ENCODE results near the gene RPH3AL. TPM values are rescaled to one million over a fixed set of nuclear protein-coding genes. Genes with fewer than 3 reads are reported as not detected.

Gene RPH3AL
- total RNA-seq, 1 experiment from 2014 or later: 26.0 TPM

DNA sequence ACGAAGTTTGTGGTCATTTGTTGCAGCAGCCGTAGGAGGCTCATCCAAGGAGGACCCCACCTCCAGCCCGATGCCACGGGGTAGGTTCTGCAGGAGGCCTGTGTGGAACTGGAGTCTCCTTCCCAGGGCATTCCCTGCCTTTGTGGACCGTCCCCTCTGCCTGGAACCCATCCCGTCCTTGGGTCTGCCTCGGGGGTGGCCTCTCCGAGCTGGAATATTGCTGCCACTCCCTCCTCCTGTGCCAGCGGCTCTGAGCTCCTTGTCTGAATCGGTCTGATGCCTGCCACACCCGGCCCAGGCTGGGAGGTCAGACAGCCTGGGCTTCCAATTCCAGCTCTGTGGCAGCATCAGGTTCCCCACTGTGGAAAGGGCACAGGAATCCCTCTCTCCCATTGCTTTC, 189.9 kb downstream of the RPH3AL start:
- CTCF ChIA-PET: no interaction called here
- POLR2A ChIA-PET (ENCODE audit: unreplicated experiment): no interaction called here

More for the DNA sequence above, 189.9 kb downstream of the RPH3AL start:
- no peak for DNase-seq
- H3K9me2 ChIP-seq (ENCODE audit: insufficient read depth): no peaks in the 10 kb centered on the region
- H3K9me3 ChIP-seq (ENCODE audit: insufficient read depth, low read depth): no peaks in the 10 kb centered on the region
- no peaks in the 10 kb centered on the region for H3K36me3 ChIP-seq (ENCODE audit: low read depth)
- H3K4me3 ChIP-seq: no peak overlapping the region
- H3K27me3 ChIP-seq (ENCODE audit: insufficient read depth, low read depth): peaks cover 19% of the 10 kb centered on the region
- H3K27ac ChIP-seq: no peak overlapping the region
- no peaks in the 10 kb centered on the region for H3K4me1 ChIP-seq (replicated peaks; ENCODE audit: insufficient read depth)
- no peaks in the 10 kb centered on the region for H3K79me2 ChIP-seq (ENCODE audit: low read depth)
- H3K4me2 ChIP-seq: no peak overlapping the region
- TF ChIP-seq, protein P1, sequence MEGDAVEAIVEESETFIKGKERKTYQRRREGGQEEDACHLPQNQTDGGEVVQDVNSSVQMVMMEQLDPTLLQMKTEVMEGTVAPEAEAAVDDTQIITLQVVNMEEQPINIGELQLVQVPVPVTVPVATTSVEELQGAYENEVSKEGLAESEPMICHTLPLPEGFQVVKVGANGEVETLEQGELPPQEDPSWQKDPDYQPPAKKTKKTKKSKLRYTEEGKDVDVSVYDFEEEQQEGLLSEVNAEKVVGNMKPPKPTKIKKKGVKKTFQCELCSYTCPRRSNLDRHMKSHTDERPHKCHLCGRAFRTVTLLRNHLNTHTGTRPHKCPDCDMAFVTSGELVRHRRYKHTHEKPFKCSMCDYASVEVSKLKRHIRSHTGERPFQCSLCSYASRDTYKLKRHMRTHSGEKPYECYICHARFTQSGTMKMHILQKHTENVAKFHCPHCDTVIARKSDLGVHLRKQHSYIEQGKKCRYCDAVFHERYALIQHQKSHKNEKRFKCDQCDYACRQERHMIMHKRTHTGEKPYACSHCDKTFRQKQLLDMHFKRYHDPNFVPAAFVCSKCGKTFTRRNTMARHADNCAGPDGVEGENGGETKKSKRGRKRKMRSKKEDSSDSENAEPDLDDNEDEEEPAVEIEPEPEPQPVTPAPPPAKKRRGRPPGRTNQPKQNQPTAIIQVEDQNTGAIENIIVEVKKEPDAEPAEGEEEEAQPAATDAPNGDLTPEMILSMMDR (conservative IDR thresholded peaks at IDR 0.05): no peak
- TF ChIP-seq EZH2 (IDR thresholded peaks at IDR 0.05; ENCODE audit: low read depth): no peak
- no TSS peak for BruUV-seq (replicated peaks)
- H2AFZ ChIP-seq: no peak overlapping the region
- no peaks in the 10 kb centered on the region for H3F3A ChIP-seq (ENCODE audit: insufficient read depth, low read depth)
- no peaks in the 10 kb centered on the region for H4K20me1 ChIP-seq (ENCODE audit: insufficient read depth)
- intact Hi-C loops (cut with micrococcal nuclease; ENCODE audit: unreplicated experiment): no loop called here

Other genes with a start within 250 kb of the RPH3AL start
- gene SCGB1C2, start 215.2 kb downstream of the RPH3AL start, total RNA-seq (2021): not detected in 2 replicates
- not detected in 2 replicates for gene DOC2B, start 171.2 kb downstream of the RPH3AL start, total RNA-seq (2021)
- 0.81 and 1.1 TPM in 2 replicates for gene RFLNB, start 93.1 kb upstream of the RPH3AL start, total RNA-seq (2021)